Measurements from ENCODE around the gene NEK6.

DNA sequence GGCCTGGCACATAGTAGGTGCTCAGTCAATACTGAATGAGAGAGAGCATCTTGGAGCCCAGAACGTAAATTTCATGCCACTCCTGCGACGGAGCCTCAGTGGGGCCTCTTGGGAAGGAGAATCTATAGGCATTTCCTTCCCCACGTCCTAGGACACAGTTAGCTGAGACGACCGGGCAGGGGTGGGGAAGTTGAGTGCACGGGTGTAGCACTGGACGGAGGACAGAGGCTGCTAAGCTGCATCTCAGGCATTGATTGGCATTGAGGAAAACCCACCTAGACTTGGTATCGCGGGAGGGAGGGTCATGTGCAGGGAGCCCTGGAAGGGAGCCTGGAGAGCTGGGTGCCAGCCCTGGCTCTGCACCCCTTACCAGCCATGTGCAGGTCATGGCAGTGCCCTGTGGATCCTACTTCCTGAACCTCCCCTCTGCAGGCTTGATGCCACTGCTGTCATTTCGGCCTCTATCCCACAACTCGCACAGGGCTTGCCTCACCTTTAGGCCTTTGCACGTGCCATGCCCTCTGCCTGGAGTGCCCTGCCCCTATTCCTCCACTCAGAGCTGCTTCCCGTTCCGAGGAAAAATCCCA lies 25.6 kb downstream of the NEK6 start:
- TF ChIP-seq, protein P1, sequence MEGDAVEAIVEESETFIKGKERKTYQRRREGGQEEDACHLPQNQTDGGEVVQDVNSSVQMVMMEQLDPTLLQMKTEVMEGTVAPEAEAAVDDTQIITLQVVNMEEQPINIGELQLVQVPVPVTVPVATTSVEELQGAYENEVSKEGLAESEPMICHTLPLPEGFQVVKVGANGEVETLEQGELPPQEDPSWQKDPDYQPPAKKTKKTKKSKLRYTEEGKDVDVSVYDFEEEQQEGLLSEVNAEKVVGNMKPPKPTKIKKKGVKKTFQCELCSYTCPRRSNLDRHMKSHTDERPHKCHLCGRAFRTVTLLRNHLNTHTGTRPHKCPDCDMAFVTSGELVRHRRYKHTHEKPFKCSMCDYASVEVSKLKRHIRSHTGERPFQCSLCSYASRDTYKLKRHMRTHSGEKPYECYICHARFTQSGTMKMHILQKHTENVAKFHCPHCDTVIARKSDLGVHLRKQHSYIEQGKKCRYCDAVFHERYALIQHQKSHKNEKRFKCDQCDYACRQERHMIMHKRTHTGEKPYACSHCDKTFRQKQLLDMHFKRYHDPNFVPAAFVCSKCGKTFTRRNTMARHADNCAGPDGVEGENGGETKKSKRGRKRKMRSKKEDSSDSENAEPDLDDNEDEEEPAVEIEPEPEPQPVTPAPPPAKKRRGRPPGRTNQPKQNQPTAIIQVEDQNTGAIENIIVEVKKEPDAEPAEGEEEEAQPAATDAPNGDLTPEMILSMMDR (IDR thresholded peaks at IDR 0.05; ENCODE audit: insufficient read depth, low read length) = no peak
- TF ChIP-seq POLR2AphosphoS5 (IDR thresholded peaks at IDR 0.05; ENCODE audit: low read depth) = no peak
